Stomach (tissue), 9 donors: Measurements from ENCODE around the gene PDIK1L. TPM values are rescaled to one million over a fixed set of nuclear protein-coding genes. Genes with fewer than 3 reads are reported as not detected.
A peak's percentile ranks its signal among the peaks of the same experiment; 100 is the strongest.
"Not testable (repeated sequence)": the region's sequence is repeated elsewhere in the genome, so short reads cannot be mapped to it uniquely, and the experiment has no call there.

Experiments
- DNase-seq, 2 donors: peaks; one replicate each; pipeline versions ENCODE4 v3.0.0 to v3.0.0-alpha.2; 2013 to 2019
- H3K27ac ChIP-seq, 5 donors: fragments of 200-600 bp in 4 of 5; sonication (generic) in 4 of 5; one replicate each; pipeline ENCODE4 v1.5.1; 2013 to 2019; ENCODE audit warnings: mild to moderate bottlenecking in 1 of 5, moderate library complexity in 1 of 5
- H3K27me3 ChIP-seq, 3 donors: fragments of 200-600 bp; sonication (generic); one replicate each; pipeline ENCODE4 v1.5.1; 2017 to 2019; ENCODE audit warnings: mixed run types in 1 of 3
- H3K36me3 ChIP-seq, 4 donors: fragments of 200-600 bp; sonication (generic); 1 replicate in 3 of 4; 2 replicates in 1 of 4; pipeline ENCODE4 v1.5.1; 2016 to 2019
- H3K4me1 ChIP-seq, 4 donors: fragments of 200-600 bp; sonication (generic); one replicate each; pipeline ENCODE4 v1.5.1; 2016 to 2019
- H3K4me3 ChIP-seq, 4 donors: fragments of 200-600 bp; sonication (generic) in 3 of 4; one replicate each; pipeline ENCODE4 v1.5.1; 2016 to 2019; ENCODE audit warnings: mild to moderate bottlenecking in 1 of 4
- H3K9me3 ChIP-seq, 4 donors: fragments of 200-600 bp; sonication (generic); one replicate each; pipeline ENCODE4 v1.5.1; 2016 to 2019
- CTCF ChIP-seq, 7 experiments: fragments of 450-650 bp in 4 of 7; fragments of 200-600 bp in 3 of 7; sonication (generic) in 3 of 7; IDR thresholded peaks; one replicate each; pipeline ENCODE4 v1.5.1; 2016 to 2019; ENCODE audit warnings: antibody characterized with exemption in 7 of 7, control low read depth in 2 of 7, mild to moderate bottlenecking in 1 of 7
- EP300 ChIP-seq: sonication (generic); formaldehyde crosslinking; IDR thresholded peaks from one replicate; pipeline ENCODE4 v1.6.1; 2017; ENCODE audit warnings: antibody characterized with exemption
- POLR2A ChIP-seq, 4 donors: fragments of 450-650 bp; IDR thresholded peaks; one replicate each; pipeline ENCODE4 v1.6.1; 2016; ENCODE audit warnings: antibody characterized with exemption in 4 of 4, control low read depth in 2 of 4, mild to moderate bottlenecking in 1 of 4, moderate library complexity in 1 of 4
- POLR2AphosphoS5 ChIP-seq, 3 donors: sonication (generic); formaldehyde crosslinking; IDR thresholded peaks; one replicate each; pipeline ENCODE4 v1.6.1; 2016; ENCODE audit warnings: antibody characterized with exemption in 3 of 3
- WGBS, 5 donors: extraction: QIAGEN DNeasy Blood & Tissue Kit in 3 of 5; methylation state at CpG; one replicate each; pipeline versions ENCODE4 v1.1.5 to v1.1.7; 2013 to 2018; 5-methylcytosine and 5-hydroxymethylcytosine counted together
- intact Hi-C: fragments of 100-400 bp; cut with DNase I; formaldehyde crosslinking; loops from one replicate; pipeline ENCODE4 v1.15.1; 2023; ENCODE audit warnings: low total_unique reads
- polyA plus RNA-seq, 3 donors: library from polyadenylated mRNA; stranded (reverse); fragments of 200-250 nt; gene quantifications; one replicate each; pipeline ENCODE4 v1.2.3, GENCODE V29; 2013
- total RNA-seq, 5 donors: library from RNA; depleted of rRNA; stranded (reverse); fragments of >200 nt; gene quantifications; one replicate each; pipeline versions ENCODE4 v1.1.0 to v1.2.3, GENCODE V29; 2014 to 2016
- donor health status: healthy with polysubstance abuse.
- donor health status: Bipolar disorder and iron deficiency.
- donor health status: healthy.

The PDIK1L gene
- total and polyA plus RNA-seq, 8 donors, result 1.8 to 33.8 (median 3.7) TPM

- H3K27me3 ChIP-seq, result no peaks in the 10 kb centered on the region
- no peak overlapping the region for H3K27ac ChIP-seq
- TF ChIP-seq POLR2A (IDR thresholded peaks at IDR 0.05) (no peak), POLR2AphosphoS5 (IDR thresholded peaks at IDR 0.05) (no peak), EP300 (no peak), CTCF (IDR thresholded peaks at IDR 0.05) (no peak)
- intact Hi-C loops, result loop anchor here (5.0 kb wide), 1 partner anchor 45 kb away; no protein-coding TSS in a partner anchor
- H3K36me3 ChIP-seq, result no peaks in the 10 kb centered on the region
- WGBS, 5 donors, result 68 to 89% (median 72%) methylated on average over 3 of the region's 3 CpGs
- peaks cover 0 to 9% (median 6%) of the 10 kb centered on the region in 4 donors for H3K4me1 ChIP-seq
- H3K4me3 ChIP-seq, result no peak overlapping the region
- H3K9me3 ChIP-seq, result no peaks in the 10 kb centered on the region
- DNase-seq, result no peak
Observed at GRCh38 chr1:26102119-26102518, 9.5 kb upstream of the PDIK1L start.

- Histone ChIP-seq H3K27me3 (no peaks in the 10 kb centered on the region), H3K4me1 (peaks cover 0 to 9% (median 6%) of the 10 kb centered on the region in 4 donors), H3K27ac (no peak overlapping the region), H3K4me3 (no peak overlapping the region), H3K36me3 (no peaks in the 10 kb centered on the region), H3K9me3 (no peaks in the 10 kb centered on the region)
- no peak for TF ChIP-seq CTCF (IDR thresholded peaks at IDR 0.05)
- TF ChIP-seq POLR2AphosphoS5 (IDR thresholded peaks at IDR 0.05), result no peak
- no peak for TF ChIP-seq EP300
- TF ChIP-seq POLR2A (IDR thresholded peaks at IDR 0.05), result no peak
- 55 to 71% (median 60%) methylated on average over 2 of the region's 2 CpGs for WGBS, 5 donors
- intact Hi-C loops, result loop anchor here (5.0 kb wide), 1 partner anchor 45 kb away; no protein-coding TSS in a partner anchor
- no peak for DNase-seq
Observed at GRCh38 chr1:26102526-26102925, 9.1 kb upstream of the PDIK1L start.

- H3K27ac ChIP-seq, DNase-seq, H3K36me3 ChIP-seq, H3K9me3 ChIP-seq, H3K27me3 ChIP-seq, H3K4me3 ChIP-seq, intact Hi-C loops: not testable (repeated sequence)
- H3K4me1 ChIP-seq, result peaks cover 4 to 14% (median 8%) of the 10 kb centered on the region in 4 donors
- WGBS, 5 donors, result 31 to 48% (median 35%) methylated on average over 5 of the region's 5 CpGs
Observed at GRCh38 chr1:26105226-26105548, 6.4 kb upstream of the PDIK1L start.

- peaks cover 0 to 3% (median 1%) of the 10 kb centered on the region in 4 donors for H3K36me3 ChIP-seq
- peak overlapping the region in 1 of 5 donors; percentile 98 for H3K27ac ChIP-seq
- DNase-seq, result no peak
- intact Hi-C loops, result no loop called here
- TF ChIP-seq POLR2A (IDR thresholded peaks at IDR 0.05) (no peak), CTCF (IDR thresholded peaks at IDR 0.05) (no peak), EP300 (no peak), POLR2AphosphoS5 (IDR thresholded peaks at IDR 0.05) (no peak)
- no peaks in the 10 kb centered on the region for H3K27me3 ChIP-seq
- no peak overlapping the region for H3K4me3 ChIP-seq
- H3K4me1 ChIP-seq, result peaks cover 17 to 41% (median 38%) of the 10 kb centered on the region in 4 donors
- WGBS, 5 donors, result 87 to 91% (median 90%) methylated on average over 5 of the region's 5 CpGs
- H3K9me3 ChIP-seq, result no peaks in the 10 kb centered on the region
Observed at GRCh38 chr1:26109229-26110164, 2.1 kb upstream of the PDIK1L start.
